H1 (cell line): ENCODE data around the gene ELAPOR1.

Experiments used
- MAFK ChIP-seq: IDR thresholded peaks from 2 replicates; pipeline ENCODE4 v1.6.1; 2012; ENCODE audit warnings: low read depth, mild to moderate bottlenecking, improper control_type of control experiment, low read length
- SP1 ChIP-seq: IDR thresholded peaks from 2 replicates; pipeline ENCODE4 v1.6.1; 2011; ENCODE audit warnings: low read depth, low read length

DNA sequence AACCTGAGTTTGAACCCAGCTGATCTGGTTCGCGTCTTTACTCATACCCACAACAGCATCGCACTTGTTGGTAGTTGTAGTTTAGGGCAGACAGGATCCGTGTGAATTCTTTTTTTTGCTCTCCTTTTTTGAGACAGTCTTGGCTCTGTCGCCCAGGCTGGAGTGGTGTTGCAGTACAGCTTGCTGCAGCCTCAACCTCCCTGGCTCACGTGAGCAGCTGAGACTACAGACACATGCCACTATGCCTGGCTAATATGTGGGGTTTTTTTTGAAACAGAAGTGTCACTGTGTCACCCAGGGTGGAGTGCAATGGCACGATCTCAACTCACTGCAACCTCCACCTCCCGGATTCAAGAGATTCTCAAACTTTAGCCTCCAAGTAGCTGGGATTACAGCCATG lies 46.0 kb upstream of the ELAPOR1 start:
- TF ChIP-seq SP1 (no peak), MAFK (no peak)
